HFFc6 (cell line): ENCODE measurements around the gene TTC33. TPM values are rescaled to one million over a fixed set of nuclear protein-coding genes. Genes with fewer than 3 reads are reported as not detected.

ENCODE experiments used
- DNase-seq: peaks from one replicate; pipeline ENCODE4 v3.0.0-alpha.2; 2018
- H3K27ac Mint-ChIP-seq: 2 replicates; pipeline ENCODE4 v1.8.0; 2020; ENCODE audit warnings: mild to moderate bottlenecking, mixed read lengths
- H3K27me3 Mint-ChIP-seq: 2 replicates; pipeline ENCODE4 v1.8.0; 2021; ENCODE audit warnings: mild to moderate bottlenecking, moderate library complexity, mixed read lengths; ENCODE audit not compliant: insufficient read depth
- H3K36me3 Mint-ChIP-seq: 2 replicates; pipeline ENCODE4 v1.8.0; 2021; ENCODE audit warnings: low read depth, mixed read lengths
- H3K4me1 Mint-ChIP-seq: 2 replicates; pipeline ENCODE4 v1.8.0; 2020; ENCODE audit warnings: low read depth, mixed read lengths
- H3K4me3 Mint-ChIP-seq: 2 replicates; pipeline ENCODE4 v1.8.0; 2020; ENCODE audit warnings: mild to moderate bottlenecking, moderate library complexity, mixed read lengths
- H3K9me3 Mint-ChIP-seq: 2 replicates; pipeline ENCODE4 v1.8.0; 2020; ENCODE audit warnings: mild to moderate bottlenecking, mixed read lengths
- CTCF ChIP-seq: fragments of 200-600 bp; sonication (generic); IDR thresholded peaks from 2 replicates; pipeline ENCODE4 v1.5.0; 2021; ENCODE audit warnings: antibody characterized with exemption, mild to moderate bottlenecking
- total RNA-seq, 6 experiments: library from RNA; stranded (reverse); fragmentation: NEBNext Ultra II Directional; extraction: Animal tissue kit (Norgen Biotek cat#: 25700); gene quantifications; 2 replicates in 1 of 6; 3 replicates in 5 of 6; pipeline ENCODE4 v1.2.3, GENCODE V29; 2021

Gene TTC33
- total RNA-seq, 6 experiments from 2014 or later = 8.6 to 11.3 (median 9.8) TPM

- DNase-seq = no peak
- Mint-ChIP-seq H3K4me3 (no peak overlapping the region), H3K27me3 (peaks cover 9% of the 10 kb centered on the region; the same call in 1 of the 2 replicates), H3K36me3 (peaks cover 19% of the 10 kb centered on the region), H3K27ac (no peak overlapping the region), H3K4me1 (peaks cover 48% of the 10 kb centered on the region), H3K9me3 (peaks cover 2% of the 10 kb centered on the region; the same call in 1 of the 2 replicates)
- TF ChIP-seq CTCF = no peak
Observed at GRCh38 chr5:40474250-40474649, 281.5 kb downstream of the TTC33 start.

GRCh38 chr5:40465416-40465815 lies 290.3 kb downstream of the TTC33 start:
- DNase-seq = no peak
- H3K36me3 Mint-ChIP-seq = peaks cover 11% of the 10 kb centered on the region
- no peak overlapping the region for H3K4me3 Mint-ChIP-seq
- peaks cover 36% of the 10 kb centered on the region for H3K4me1 Mint-ChIP-seq
- H3K27ac Mint-ChIP-seq = no peak overlapping the region
- H3K27me3 Mint-ChIP-seq = peaks cover 3% of the 10 kb centered on the region; the same call in 1 of the 2 replicates
- H3K9me3 Mint-ChIP-seq = peaks cover 6% of the 10 kb centered on the region
- no peak for TF ChIP-seq CTCF

GRCh38 chr5:40464511-40464910 lies 291.2 kb downstream of the TTC33 start:
- DNase-seq = no peak
- H3K4me1 Mint-ChIP-seq = peaks cover 36% of the 10 kb centered on the region
- H3K27ac Mint-ChIP-seq = peak overlapping the region; percentile 40; the same call in 1 of the 2 replicates
- H3K4me3 Mint-ChIP-seq = peak overlapping the region; percentile 33; the same call in 1 of the 2 replicates
- no peak for TF ChIP-seq CTCF
- H3K9me3 Mint-ChIP-seq = peaks cover 15% of the 10 kb centered on the region
- H3K27me3 Mint-ChIP-seq = peaks cover 3% of the 10 kb centered on the region; the same call in 1 of the 2 replicates
- H3K36me3 Mint-ChIP-seq = peaks cover 13% of the 10 kb centered on the region

Other genes starting within 250 kb of the TTC33 start
- 1 to 10 TPM; 1.4 to 5.1 (median 3.6) TPM for gene PTGER4, start 76.0 kb downstream of the TTC33 start, total RNA-seq
- gene PRKAA1, start 42.4 kb upstream of the TTC33 start, total RNA-seq = 100 to 1,000 TPM in 1 of 6 experiments, 10 to 100 TPM in 5; 81.7 to 103 (median 88.3) TPM
- 1,000 to 10,000 TPM in 4 of 6 experiments, 100 to 1,000 TPM in 2; 854 to 1,142 (median 1,034) TPM for gene RPL37, start 79.3 kb upstream of the TTC33 start, total RNA-seq
- gene CARD6, start 85.4 kb upstream of the TTC33 start, total RNA-seq = 1 to 10 TPM; 1.4 to 3.7 (median 3.4) TPM
- under 1 TPM in 2 of 6 experiments, not detected in 4; 0.05 to 0.40 TPM for gene C7, start 153.5 kb upstream of the TTC33 start, total RNA-seq